ENCODE results near the gene MTR. TPM values are rescaled to one million over a fixed set of nuclear protein-coding genes. Genes with fewer than 3 reads are reported as not detected.

The MTR gene
- total RNA-seq, 6 experiments from 2014 or later: 9.4 to 15.4 (median 11.8) TPM

DNA sequence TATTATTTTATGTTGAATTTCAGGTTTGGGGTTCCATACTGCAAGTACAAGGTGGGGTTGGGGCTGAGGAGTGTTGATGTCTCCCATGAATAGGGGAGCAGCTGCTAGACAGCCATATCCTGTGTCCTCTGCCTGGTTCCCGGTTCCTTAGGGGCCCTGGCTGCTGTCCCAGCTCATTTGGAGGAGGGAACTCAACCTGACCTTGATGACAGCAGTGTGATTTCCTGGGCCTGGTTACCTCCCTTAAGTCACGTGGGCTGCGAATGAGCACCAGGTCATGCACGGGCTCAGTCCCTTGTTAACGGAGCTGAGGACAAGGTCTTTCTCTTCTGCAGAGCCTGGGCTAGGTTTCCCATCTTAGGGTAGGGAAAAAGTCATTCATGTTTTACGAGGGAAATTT is 85.1 kb downstream of the MTR start:
- ATAC-seq (peak in 3 of 4 donors; percentile 11 to 47 (median 12)), DNase-seq (no peak)
- TF ChIP-seq, protein P1, sequence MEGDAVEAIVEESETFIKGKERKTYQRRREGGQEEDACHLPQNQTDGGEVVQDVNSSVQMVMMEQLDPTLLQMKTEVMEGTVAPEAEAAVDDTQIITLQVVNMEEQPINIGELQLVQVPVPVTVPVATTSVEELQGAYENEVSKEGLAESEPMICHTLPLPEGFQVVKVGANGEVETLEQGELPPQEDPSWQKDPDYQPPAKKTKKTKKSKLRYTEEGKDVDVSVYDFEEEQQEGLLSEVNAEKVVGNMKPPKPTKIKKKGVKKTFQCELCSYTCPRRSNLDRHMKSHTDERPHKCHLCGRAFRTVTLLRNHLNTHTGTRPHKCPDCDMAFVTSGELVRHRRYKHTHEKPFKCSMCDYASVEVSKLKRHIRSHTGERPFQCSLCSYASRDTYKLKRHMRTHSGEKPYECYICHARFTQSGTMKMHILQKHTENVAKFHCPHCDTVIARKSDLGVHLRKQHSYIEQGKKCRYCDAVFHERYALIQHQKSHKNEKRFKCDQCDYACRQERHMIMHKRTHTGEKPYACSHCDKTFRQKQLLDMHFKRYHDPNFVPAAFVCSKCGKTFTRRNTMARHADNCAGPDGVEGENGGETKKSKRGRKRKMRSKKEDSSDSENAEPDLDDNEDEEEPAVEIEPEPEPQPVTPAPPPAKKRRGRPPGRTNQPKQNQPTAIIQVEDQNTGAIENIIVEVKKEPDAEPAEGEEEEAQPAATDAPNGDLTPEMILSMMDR (IDR thresholded peaks at IDR 0.05): no peak
- no peak for TF ChIP-seq POLR2A (IDR thresholded peaks at IDR 0.05)
- Histone ChIP-seq H3K4me3 (no peak overlapping the region), H3K36me3 (peaks cover 0 to 16% (median 1%) of the 10 kb centered on the region in 4 donors), H3K27me3 (no peaks in the 10 kb centered on the region), H3K4me1 (no peaks in the 10 kb centered on the region), H3K27ac (no peak overlapping the region), H3K9me3 (no peaks in the 10 kb centered on the region)
- intact Hi-C loops (cut with DNase I): no loop called here
- WGBS (ENCODE audit: insufficient coverage, low coverage, low lambda C conversion rate, missing lambda C conversion rate): 65% methylated on average over 3 of the region's 6 CpGs

DNA sequence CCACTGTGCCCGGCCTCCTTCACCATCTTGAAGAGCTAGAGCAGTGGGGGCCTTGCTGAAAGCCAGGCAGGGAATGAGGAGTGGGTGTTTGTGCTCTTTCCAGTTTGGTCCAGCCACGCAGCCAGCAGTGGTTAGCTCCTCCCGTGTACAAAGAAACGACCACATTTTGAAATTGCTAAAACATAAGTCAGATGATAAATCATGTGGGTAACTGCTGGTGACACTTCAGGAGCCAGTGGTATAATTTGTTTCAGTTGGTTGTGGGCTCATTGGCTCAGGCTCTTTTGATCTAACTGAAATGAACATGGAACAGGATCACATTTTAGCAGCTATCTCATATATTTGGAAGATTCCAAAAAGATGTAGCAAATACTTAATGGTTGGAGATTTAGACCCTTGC is 87.6 kb downstream of the MTR start:
- no peaks in the 10 kb centered on the region for H3K4me1 ChIP-seq
- H3K9me3 ChIP-seq: no peaks in the 10 kb centered on the region
- intact Hi-C loops (cut with DNase I): no loop called here
- WGBS (ENCODE audit: insufficient coverage, low coverage, low lambda C conversion rate, missing lambda C conversion rate): 47% methylated on average over 2 of the region's 4 CpGs
- H3K36me3 ChIP-seq: peaks cover 0 to 30% (median 4%) of the 10 kb centered on the region in 4 donors
- no peak for ATAC-seq
- TF ChIP-seq POLR2A (IDR thresholded peaks at IDR 0.05): no peak
- no peaks in the 10 kb centered on the region for H3K27me3 ChIP-seq
- H3K27ac ChIP-seq: no peak overlapping the region
- H3K4me3 ChIP-seq: no peak overlapping the region
- DNase-seq: no peak

DNA sequence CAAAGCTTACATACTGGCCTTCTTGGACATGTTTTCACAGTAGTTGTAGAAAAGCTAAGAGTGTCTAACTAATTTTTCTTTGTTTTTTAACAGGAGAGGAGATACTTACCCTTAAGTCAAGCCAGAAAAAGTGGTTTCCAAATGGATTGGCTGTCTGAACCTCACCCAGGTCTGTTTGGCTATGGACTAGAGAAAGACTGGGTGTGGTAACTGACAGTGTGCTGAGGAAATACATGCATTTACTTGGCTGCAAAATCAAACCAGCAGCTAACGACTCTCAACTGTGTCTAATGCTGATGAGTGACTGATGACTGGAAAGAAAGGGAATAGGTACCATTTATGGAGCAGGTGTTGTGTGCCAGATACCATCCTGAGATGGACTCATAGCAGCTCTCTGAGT is 91.1 kb downstream of the MTR start:
- no peak for TF ChIP-seq POLR2A (IDR thresholded peaks at IDR 0.05)
- TF ChIP-seq, protein P1 (IDR thresholded peaks at IDR 0.05): no peak
- DNase-seq (no peak), ATAC-seq (no peak)
- H3K27ac ChIP-seq: no peak overlapping the region
- WGBS (ENCODE audit: insufficient coverage, low coverage, low lambda C conversion rate, missing lambda C conversion rate): 90% methylated on average over 1 of the region's 1 CpG
- intact Hi-C loops (cut with DNase I): no loop called here
- no peaks in the 10 kb centered on the region for H3K4me1 ChIP-seq
- H3K27me3 ChIP-seq: no peaks in the 10 kb centered on the region
- peaks cover 0 to 41% (median 5%) of the 10 kb centered on the region in 4 donors for H3K36me3 ChIP-seq
- H3K4me3 ChIP-seq: no peak overlapping the region
- H3K9me3 ChIP-seq: no peaks in the 10 kb centered on the region

DNA sequence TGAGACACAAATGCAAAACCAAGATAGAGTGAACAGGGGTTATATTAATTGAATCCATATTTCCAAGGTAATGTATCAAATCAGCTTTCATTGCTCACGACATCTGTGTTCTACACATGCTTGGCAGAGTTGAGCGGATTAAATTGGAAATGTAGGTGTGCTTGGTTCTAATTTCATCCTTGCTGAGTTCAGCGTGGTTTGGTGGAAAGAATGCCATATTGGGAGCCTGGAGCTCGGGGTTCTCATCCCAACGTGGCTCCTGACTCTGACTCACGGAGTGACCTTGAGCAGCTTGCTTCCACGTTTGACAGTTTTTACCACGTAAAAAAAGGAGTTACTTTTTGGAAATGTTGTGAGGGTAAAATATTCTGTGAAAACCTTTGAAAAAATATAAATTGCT is 92.0 kb downstream of the MTR start:
- H3K36me3 ChIP-seq: peaks cover 0 to 48% (median 11%) of the 10 kb centered on the region in 4 donors
- no peaks in the 10 kb centered on the region for H3K9me3 ChIP-seq
- H3K4me1 ChIP-seq: no peaks in the 10 kb centered on the region
- ATAC-seq (no peak), DNase-seq (no peak)
- intact Hi-C loops (cut with DNase I): no loop called here
- H3K27me3 ChIP-seq: no peaks in the 10 kb centered on the region
- no peak overlapping the region for H3K27ac ChIP-seq
- 90% methylated on average over 8 of the region's 8 CpGs for WGBS (ENCODE audit: insufficient coverage, low coverage, low lambda C conversion rate, missing lambda C conversion rate)
- H3K4me3 ChIP-seq: no peak overlapping the region
- TF ChIP-seq, protein P1 (IDR thresholded peaks at IDR 0.05): no peak
- no peak for TF ChIP-seq POLR2A (IDR thresholded peaks at IDR 0.05)

DNA sequence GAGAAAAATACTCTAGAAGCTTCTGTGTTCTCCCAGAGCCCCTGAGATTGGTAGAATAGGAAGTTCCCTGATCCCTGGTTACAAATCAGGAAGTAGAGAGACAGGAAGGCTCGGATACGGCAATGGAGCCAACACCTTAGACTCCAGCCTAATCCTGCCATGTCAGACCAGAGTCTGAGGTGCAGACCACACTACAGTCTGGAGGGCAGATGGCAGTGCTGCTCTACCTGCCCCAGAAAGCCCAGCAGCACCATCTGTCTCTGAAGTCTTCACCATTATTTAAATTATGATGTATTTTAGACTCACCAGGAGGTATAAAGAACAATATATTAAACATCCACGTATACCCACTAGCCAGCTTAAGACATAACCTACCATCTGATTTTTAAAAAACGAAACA is 93.0 kb downstream of the MTR start:
- H3K36me3 ChIP-seq: peaks cover 0 to 48% (median 13%) of the 10 kb centered on the region in 4 donors
- H3K9me3 ChIP-seq: no peaks in the 10 kb centered on the region
- intact Hi-C loops (cut with DNase I): no loop called here
- H3K27me3 ChIP-seq: no peaks in the 10 kb centered on the region
- TF ChIP-seq, protein P1 (IDR thresholded peaks at IDR 0.05): no peak
- TF ChIP-seq POLR2A (IDR thresholded peaks at IDR 0.05): no peak
- DNase-seq (no peak), ATAC-seq (no peak)
- no peaks in the 10 kb centered on the region for H3K4me1 ChIP-seq
- 90% methylated on average over 4 of the region's 4 CpGs for WGBS (ENCODE audit: insufficient coverage, low coverage, low lambda C conversion rate, missing lambda C conversion rate)
- no peak overlapping the region for H3K27ac ChIP-seq
- H3K4me3 ChIP-seq: no peak overlapping the region
